Measurements from ENCODE around the gene PRSS33.
A peak's percentile ranks its signal among the peaks of the same experiment; 100 is the strongest.

The PRSS33 gene

DNA sequence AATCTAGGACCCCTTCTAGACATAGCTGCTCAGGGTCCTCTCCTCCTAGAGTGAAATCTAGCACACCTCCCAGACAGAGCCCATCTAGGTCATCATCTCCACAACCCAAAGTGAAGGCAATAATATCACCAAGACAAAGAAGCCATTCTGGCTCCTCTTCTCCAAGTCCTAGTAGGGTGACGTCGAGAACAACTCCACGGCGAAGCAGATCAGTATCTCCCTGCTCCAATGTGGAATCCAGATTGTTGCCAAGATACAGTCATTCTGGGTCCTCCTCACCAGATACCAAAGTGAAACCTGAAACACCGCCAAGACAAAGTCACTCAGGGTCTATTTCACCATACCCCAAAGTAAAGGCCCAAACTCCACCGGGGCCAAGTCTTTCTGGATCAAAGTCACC lies 24.2 kb downstream of the PRSS33 start:
- DNase-seq (ENCODE audit: low read depth) = no peak

DNA sequence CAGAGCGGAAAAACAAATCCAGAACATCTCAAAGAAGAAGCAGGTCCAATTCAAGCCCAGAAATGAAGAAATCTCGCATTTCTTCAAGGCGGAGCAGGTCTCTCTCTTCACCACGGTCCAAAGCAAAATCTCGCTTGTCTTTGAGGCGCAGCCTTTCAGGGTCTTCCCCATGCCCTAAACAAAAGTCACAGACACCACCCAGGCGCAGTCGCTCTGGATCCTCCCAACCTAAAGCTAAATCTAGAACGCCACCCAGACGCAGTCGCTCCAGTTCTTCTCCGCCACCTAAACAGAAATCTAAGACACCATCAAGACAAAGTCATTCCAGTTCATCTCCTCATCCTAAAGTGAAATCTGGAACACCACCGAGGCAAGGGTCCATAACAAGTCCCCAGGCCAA lies 24.6 kb downstream of the PRSS33 start:
- no peak for DNase-seq (ENCODE audit: low read depth)

DNA sequence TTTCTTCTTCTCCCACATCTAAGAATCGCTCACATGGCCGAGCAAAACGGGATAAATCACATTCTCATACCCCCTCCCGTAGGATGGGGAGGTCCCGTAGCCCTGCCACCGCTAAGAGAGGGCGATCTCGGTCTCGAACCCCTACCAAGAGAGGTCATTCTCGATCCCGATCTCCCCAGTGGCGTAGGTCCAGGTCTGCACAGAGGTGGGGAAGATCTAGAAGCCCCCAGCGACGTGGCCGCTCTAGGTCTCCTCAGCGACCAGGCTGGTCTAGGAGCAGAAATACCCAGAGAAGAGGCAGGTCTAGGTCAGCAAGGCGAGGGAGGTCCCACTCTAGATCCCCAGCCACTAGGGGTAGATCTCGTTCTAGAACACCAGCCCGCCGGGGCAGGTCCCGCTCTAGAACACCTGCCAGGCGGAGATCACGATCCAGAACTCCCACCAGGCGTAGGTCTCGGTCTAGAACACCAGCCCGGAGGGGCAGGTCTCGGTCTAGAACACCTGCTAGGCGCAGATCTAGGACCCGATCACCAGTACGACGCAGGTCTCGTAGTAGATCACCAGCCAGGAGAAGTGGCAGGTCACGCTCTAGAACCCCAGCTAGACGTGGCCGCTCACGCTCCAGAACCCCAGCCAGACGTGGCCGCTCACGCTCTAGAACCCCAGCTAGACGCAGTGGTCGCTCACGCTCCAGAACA lies 25.3 kb downstream of the PRSS33 start:
- no peak for DNase-seq (ENCODE audit: low read depth)

DNA sequence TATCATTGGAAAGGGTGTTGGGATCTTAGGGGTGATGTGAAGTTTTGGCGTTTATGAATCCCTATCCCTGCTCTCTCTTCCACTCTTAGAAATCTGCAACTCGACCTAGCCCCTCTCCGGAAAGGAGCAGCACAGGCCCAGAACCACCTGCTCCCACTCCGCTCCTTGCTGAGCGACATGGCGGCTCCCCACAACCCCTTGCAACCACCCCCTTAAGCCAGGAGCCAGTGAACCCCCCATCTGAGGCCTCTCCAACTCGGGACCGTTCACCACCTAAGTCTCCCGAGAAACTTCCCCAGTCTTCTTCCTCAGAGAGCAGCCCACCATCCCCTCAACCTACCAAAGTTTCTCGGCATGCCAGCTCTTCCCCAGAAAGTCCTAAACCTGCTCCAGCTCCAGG lies 25.9 kb downstream of the PRSS33 start:
- DNase-seq (ENCODE audit: low read depth) = no peak

DNA sequence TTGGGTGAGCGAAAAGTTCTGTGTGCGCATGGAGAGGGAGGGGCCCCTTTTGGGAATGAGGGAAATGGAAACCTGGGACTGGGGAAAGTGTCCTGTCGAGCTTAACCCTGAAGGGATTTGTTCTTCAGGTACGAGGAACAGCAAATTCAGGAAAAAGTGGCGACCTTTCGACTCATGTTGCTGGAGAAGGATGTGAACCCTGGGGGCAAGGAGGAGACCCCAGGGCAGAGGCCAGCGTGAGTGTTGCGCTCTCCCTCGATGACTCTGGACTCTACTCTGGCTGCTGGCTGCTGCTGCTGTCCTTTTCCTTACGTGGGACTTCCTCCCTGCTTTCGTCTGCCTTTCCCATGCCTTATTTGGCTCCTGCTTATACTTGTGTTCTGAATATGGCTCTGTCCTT lies 30.0 kb downstream of the PRSS33 start:
- DNase-seq (ENCODE audit: low read depth) = no peak

DNA sequence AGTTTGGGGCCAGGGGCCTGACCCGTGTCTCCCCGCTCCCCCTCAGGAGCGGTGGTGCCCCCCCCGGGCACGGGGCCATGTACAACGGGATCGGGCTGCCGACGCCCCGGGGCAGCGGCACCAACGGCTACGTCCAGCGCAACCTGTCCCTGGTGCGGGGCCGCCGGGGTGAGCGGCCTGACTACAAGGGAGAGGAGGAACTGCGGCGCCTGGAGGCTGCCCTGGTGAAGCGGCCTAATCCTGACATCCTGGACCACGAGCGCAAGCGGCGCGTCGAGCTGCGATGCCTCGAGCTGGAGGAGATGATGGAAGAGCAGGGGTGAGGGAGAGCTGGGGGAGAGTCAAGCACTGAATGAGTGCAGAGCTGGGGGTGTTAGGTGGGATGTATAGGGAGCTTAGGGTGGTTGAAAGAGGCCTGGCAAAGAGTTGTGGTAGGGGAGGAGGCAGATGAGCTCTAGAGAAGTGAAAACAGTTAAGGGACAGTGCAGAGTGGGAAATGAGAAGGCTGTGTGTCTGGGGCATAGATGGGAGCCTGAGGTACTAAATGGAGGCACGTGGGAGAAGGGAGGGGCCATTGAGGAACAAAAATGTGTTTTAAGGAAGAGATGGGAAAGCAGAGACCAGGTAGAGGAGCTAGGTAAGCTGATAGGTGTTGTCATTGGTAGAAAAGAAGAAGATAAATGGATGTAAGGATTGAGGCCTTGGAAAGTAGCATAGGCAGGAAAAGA lies 30.9 kb downstream of the PRSS33 start:
- no peak for DNase-seq (ENCODE audit: low read depth)

DNA sequence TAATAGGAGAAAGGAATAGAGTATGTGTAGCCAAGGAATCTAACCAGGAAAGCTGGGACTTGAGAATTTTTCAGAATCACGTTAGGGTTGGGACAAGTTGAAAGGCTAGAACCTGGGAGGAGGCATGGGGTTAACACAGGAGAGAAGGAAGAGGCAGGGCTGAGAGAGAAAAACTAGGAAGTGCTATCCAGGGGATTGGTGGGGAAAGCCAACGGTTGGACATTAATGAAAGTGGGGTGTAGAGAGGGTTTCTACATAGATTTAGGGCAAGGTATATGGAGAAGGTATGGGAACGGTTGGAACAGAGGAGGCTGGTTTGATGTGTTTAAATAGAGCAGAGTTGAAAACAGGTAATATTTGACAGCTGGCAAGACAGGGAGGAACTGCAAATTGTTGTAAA lies 32.2 kb downstream of the PRSS33 start:
- DNase-seq (ENCODE audit: low read depth) = no peak

DNA sequence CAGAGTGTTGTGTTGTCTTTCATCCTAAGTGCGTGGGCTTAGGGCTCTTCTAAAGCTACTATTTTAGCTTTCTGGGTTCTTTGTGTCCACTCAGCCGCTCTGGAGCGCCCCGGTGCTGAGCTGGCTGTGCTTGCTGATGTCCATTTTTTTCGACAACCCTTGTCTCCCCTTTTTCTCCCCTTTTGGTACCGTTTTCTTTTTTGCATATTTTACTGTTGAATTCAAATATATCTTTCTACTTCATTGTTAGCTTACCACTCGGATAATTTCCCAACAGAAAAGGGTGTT lies 33.7 kb downstream of the PRSS33 start:
- no peak for DNase-seq (ENCODE audit: low read depth)

DNA sequence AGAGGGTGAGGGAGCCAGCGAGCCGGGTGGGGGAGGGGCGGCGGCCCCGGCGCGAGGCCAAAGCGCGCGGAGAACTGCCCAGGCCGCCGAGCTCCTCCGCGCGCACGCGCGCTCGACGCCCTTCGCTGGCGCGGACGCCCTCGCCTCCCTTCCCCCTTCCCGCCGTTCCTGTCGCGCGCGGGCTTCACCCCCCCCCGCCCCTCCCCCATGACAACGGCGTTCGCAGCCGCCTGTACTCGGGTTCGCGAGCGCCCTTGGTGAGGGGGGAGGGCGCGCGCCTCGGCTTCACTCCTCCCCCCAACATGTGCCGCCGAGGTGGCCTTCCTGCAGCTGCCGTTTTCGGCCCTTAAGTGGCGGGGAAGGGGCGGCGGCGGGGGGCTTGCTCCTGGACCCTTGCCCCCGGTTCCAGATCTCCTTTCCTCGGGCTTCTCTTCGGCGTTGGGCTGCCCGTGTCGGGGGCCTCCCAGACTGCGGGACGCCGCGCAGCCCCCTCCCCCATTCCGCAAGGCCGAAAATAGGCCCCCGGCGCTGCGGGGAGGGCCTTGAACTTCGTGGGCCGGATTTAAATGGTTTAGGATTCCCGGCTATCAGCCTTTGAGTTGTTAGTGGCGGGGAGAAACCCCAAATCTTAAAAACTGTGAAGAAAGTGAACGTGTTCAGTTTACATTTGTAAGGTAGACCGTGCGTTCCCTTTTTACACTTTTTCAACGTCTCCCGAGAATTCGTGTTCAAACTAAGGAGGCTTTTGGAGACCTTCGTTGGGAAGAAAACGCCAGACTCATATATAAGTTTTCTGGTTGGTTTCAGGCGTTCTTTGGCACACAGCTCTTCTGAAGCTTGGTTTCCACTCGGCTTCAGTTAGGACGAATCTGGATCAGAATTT lies 34.3 kb downstream of the PRSS33 start:
- DNase-seq (ENCODE audit: low read depth) = no peak

DNA sequence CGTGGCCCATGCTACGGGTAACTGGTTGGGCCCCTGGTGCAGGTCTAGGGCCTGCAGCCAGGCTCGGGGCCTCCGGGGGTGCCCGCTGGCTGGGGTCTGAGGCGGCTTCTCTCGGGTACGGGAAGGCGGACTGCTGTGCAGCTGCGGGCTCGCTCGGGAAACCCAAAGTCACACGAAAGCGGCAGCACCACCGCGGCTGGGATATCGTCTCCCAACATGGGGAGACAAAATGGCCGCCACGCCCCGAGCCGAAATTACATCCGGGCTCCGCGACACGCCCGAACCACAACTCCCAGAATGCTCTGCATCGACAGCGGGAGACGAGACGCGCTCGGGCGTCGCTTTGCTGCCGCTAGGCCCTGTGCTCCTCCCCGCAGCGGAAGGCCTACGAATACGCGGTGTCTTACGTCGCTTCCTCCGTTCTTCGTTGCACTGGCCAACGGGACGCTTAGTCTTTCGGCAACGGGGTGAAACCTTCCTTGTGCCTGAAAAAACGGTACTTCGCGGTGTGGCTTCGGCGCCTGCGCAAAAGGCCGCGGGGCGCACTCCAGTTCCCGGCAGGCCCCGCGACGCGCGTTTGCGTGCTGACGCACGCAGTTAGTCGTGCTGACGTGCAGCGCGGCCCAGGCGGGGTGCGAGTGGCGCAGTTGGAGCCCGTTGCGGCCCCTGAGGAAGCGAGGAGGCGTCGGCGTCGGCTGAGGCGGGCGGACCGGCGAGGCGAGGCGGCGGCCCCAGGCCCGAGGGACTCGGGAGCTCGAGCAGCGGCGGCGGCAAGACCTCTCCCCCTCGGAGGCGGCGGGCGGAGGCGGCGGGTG lies 35.1 kb downstream of the PRSS33 start, which contains the start of gene SRRM2:
SRRM2 (plus strand) TSS at position 604 of the 815 bp plus-strand sequence. CDS start 3,727 bp downstream, outside the sequence.
- DNase-seq (ENCODE audit: low read depth) = peak; percentile 89

DNA sequence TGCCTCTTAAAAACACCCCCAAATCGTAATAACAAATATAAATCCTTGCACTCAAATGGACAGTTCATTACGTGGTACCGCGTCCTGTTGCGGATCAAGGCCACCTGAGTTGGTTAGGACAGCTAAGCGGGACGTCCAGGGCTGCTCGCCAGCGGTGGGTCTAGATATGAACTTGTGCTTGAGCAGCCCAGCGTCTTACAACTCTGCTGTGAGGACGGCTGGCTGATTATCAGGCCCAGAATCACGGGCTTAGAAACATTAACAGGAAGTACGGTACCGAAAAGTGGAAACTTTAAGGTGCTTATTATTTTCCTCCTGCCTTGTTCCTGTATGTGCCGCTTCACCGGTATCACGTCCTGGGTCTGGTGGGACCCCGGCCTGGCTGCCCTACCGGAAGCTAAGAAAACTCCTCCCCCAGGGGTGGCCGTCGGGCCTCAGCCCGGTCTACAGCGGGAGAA lies 35.8 kb downstream of the PRSS33 start:
- no peak for DNase-seq (ENCODE audit: low read depth)

DNA sequence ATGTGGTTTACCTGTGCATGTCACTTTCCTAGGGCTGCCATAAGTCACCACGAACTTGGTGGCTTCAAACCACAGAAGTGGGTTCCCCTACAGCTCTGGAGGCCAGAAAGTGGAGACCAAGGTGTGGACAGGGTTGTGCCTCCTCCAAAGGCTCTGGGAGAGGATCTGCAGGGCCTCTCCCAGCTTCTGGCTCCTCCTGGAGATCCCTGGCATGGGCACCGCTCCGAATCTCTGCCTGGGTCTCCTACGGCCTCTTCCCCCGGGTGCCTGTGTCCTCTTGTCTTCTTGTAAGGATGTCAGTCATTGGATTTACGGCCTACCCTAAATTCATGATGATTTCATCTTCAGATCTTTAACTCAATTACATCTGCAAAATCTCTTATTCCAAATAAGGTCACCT lies 37.4 kb downstream of the PRSS33 start:
- DNase-seq (ENCODE audit: low read depth) = no peak

DNA sequence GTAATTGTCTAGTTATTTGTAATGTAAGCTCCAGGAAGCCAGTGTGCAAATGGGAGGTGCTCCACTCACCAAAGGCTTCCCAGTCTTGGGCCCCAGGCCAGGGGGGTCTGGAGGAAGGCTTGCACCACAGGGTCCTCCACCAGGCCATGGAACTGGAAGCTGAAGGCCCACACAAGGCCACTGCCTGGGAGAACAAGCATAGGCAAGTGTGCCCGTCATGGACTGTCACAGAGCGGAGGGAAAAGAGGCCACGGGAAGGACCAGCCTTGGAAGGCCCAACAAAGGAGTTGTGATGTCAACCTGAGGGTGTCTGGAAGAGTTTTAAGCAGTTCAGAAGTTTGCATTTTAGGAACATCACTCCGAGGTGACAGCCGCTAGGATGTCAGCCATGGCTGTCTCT lies 37.9 kb downstream of the PRSS33 start:
- no peak for DNase-seq (ENCODE audit: low read depth)

DNA sequence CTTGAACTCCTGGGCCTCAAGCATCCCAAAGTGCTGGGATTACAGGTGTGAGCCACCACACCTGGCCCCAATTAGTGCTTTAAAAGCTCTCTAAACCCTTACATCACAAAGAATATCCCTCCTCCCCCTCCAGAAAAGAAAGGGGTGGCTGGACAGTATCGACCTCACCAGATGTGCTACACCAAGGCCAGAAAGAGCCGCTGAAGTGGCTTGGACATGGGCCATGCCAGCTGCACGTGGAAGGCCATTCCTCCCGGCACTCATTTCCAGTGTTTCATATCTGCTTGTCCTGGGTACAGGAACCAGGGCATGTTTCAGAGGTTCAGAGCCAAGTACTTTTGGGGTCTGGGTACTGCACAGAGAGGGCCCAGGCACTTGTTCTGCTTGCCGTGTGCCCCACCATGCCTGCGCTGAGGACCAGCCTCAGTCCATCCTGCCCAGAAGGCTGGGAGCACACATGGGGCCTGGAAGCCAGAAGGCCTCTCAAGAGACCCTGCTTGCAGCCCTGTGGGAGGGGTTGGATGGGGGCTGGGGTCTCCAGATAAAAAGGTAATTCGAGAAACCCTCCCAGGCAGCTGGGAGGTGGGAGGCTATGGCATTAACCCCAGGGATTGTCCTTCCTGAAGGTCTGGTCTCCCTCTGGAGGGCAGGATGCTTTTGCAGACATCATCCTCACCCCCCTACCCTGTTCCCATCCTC lies 38.5 kb downstream of the PRSS33 start:
- no peak for DNase-seq (ENCODE audit: low read depth)

DNA sequence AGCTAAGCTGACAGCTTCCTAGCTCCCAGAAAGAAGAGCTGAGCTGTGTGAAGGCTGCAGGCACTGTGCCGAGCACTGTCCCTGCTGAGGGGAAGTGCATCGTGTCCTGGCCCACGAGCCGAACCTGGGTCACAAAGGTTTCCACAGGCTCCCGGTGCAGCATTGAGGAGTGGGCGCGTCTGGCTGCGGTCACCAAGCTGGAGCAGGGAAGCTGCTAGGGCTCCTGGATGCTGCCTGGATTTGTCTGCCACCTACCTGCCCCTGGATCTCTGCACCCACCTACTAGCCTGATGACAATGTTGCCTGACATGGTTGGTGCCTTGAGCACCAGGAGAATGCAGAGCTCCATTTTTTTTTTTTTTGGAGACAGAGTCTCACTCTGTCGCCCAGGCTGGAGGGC lies 41.4 kb downstream of the PRSS33 start:
- DNase-seq (ENCODE audit: low read depth) = no peak

DNA sequence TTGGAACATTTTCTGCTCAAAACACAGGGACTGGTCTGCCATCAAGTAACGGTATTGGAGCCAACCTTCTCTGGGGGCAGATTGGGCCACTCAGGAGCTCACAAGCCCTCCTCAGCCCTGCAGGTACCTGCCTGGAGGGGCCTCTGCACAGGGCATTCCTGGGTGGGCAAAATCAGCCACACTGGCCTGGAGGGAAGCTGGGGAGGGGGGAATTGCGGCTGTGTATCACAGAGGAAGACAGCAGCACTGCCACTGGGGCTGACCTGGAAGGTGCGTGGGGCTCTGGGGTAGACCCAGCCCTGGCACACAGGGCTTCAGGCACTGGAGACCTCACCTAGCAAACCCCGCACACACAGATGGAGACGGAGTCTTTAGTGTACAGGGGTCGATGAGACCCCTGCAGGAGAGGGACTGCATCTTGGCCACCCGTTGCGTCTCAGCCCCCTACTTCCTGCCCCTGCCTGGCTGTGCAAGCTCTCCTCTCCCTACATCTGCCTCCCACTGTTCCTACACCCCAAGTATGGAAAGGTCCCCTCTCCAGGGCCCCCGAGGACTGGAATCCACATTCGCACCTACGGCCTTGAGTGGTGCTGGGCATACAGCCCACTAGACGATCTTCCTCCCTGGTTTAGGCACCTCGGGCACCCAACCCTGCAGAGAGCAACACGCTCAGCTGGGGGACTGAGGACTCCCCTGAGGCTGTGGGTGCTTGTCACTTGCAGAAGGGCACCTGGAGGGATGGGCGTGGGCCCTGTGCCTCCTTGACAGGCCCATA lies 42.1 kb downstream of the PRSS33 start:
- DNase-seq (ENCODE audit: low read depth) = no peak

DNA sequence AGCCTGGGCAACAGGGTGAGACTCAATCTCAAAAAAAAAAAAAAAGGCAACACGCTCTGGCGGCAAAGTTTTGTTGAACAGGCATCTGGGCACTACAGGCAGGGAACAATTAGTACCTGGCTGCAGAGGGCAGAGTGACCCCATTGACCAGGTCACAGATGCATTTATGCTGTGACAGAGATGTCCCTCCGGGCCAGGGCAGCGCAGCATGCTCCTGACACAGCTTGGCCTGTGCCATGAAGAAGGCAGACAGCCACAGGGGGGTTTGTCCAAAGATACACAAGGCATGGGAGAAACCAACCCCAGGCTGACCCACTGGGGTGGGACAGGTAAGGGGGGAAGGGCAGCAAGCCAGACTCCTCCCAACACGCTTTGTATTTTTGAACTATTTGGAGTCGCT lies 42.6 kb downstream of the PRSS33 start:
- DNase-seq (ENCODE audit: low read depth) = no peak

DNA sequence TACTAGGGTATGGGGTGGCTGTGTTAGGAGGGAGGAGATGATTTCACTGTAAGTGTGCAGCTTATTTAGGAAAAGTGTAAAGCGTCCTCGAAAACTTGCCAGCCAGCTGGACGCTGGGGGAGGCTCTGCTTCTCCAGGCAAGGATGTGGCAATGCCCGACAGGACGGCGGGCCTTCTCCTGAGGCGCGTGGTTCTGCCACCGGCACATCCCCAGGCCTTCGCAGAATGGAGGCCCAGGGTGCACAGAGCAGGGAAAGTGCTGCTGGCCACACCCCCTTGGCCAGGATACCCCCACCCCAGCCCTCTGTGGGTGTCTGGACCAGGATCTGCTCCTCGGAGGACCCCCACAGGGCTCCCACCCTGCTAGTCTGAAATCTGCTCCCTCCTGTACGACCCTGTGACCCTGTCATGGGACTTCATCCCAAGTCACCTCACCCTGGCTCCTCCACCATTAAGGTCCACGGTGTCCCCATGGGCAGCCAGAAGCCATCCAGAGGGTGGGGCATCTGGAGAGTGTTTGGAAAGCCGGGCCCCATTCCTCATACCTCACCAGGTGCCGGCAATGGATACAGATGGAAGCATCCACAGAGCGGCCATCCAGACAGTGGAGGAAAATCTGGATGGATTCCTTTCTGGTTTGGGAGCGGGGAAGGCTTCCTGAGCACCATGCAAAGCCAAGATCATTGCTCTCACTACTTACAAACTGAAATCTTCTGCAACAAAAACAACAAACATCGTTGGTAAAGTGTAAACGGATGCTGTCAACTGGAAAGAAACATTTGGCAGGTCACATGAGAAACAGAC lies 44.2 kb downstream of the PRSS33 start:
- no peak for DNase-seq (ENCODE audit: low read depth)

DNA sequence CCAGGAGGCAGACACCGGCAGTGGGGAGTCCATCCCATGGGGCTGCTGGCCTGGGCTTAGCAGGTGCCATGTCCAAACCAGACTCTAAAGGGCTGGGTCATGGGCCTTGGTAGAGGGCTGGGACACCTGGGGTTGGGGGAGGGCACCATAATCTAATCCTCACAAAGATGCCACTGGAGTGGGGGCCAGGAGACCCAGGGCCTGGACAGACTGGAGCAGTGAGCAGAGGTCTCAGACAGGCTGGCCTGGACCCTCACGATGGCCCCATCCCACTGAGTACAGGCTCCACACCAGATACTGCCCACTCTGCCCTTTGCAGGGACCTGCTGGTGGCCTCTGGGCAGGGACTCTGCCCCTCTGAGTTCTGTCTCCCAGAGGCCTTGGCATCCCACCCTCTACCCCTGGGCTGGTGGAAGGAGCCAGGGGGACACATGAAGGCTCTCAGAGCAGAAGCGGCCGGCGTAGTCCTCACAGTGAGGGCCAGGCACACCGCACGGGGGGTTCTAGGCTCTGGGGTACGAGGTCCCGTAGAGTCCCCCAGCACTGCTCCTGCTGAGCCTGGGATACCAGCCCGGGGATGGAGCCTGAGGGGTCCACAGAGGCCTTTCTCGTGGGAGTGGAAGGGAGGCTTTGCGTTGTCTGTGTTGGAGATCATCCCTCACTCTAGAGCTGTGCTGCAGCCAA lies 44.9 kb downstream of the PRSS33 start:
- no peak for DNase-seq (ENCODE audit: low read depth)

Measured in activated T-helper 9 cell treated with anti-CD3 and anti-CD28 coated beads, Interleukin-2, amount 50 U/mL, for 16 hours (primary cell).